HG03469 (cell line): ENCODE data around the gene ZNF500.

Source experiments
- ATAC-seq: cut with Tn5 transposase; IDR thresholded peaks from one replicate; pipeline ENCODE4 v1.9.1; 2021; ENCODE audit warnings: mild to moderate bottlenecking, moderate library complexity, moderate number of reproducible peaks; ENCODE audit not compliant: unreplicated experiment

The ZNF500 gene

DNA sequence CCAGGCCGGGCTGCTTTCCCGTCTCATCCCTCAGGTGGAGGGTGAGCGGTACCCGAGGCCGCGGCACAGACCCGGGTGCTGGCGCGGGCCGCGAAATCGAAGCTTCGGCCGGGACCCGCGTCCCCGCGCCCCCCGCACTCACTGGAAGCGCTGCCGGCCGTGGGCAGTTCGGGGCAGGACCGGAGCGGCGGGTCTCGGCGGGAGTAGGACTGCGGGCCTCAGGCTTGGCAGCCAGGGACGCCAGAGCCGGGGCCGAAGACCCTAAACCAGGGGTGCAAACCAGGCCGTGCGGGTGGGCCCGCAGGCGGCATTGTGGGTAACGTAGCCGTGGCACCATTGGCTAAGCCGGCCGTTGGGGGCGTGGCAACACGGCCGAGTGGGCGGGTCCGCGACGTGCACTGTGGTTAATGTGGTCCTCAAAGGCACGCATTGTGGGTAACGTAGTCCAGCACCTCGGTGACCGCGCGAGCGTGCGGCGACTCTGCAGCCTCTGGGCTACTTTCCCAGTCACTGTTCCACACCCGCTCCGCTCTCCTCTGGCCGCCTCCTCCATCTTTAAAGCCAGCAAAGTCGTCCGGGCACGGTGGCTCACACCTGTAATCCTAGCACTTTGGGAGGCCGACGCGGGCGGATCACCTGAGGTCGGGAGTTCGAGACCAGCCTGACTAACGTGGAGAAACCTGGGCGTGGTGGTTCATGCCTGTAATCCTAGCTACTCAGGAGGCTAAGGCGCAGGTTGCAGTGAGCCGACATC, at the start of gene ZNF500:
ZNF500 (minus strand) TSS at position 288 of the 754 bp plus-strand sequence. CDS start 1,184 bp downstream, outside the sequence.
- ATAC-seq, result peak; percentile 77

DNA sequence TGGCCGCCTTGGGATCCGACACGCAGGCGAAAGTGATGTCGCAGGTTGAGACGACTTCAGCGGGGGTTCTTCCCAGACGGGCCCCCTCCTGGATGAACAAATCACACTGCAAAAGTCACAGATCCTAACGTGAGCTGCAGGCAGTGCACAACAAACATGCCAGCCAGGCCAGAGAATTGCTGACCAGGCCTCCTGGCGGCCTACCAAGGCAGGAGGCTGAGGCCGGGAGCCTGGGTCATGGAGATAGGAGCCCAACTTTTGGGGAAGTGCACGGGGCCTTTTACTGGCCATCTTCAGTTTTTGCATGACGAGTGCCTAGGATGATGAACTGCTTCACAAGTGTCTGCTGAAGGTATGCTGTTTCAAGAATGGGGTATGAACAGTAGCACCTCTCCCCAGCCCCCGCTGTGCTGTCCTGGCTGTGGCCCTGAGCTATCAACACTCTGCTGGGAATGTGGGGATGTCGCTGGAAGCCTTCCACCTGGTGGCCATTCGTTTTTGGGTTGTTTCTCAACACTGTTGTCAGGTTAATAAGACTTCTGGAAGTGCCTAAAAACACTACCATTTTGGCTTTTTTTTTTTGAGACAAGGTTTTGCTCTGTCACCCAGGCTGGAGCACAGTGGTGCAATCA, 47.7 kb upstream of the ZNF500 start:
- no peak for ATAC-seq

DNA sequence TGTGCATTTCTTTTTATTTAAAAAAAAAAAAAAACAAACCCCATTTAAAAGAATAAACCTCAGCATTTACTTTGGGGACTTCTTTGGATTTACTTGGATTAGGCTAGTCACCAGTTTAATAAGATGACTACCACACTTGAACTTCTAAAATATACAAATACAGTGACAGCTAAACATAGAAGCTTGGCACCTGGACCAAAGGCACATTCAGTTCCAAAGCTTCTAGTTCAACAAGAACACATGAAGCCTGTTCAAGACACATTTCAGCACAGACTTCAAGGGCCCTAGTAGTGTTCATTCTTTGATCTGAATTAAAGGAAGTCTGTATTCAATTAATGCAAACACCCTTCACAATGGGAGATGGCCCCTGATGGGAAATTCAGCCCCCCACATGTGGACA, 47.1 kb upstream of the ZNF500 start:
- no peak for ATAC-seq

DNA sequence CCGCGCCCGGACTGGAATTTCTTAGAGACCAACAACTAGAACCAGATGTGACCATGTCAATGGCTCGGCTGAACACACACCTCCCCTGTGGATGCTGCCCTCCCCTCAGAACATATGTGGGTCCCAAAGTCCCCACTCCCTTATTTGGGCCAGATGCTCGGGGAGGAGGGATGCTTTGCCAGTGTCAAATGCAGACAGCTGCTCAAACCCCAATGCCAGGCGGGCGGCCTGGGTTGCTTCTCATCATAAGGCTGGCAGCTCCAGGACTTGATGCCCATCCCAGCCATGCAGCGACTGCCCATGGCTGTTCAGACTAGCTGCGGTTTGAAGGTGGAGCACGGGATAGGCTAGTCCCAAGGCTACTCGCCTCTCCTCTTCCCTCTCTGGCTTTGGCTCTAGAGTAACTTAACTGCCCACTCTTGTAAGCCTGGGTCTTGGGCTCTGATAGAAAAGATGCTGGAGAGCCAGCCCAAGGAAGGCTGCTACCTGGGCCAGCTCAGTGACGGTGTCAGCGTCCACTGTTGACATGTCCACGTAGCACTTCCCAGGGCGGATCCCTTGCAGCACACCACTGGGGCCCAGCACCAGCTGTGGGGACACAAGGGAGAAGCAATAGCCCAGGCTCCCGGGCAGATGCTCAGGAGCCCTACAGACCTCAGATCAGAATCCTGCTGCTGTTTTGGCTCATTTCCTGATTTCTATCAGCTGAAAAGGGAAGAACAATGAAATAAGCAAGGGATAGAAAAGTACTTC, 46.5 kb upstream of the ZNF500 start:
- ATAC-seq, result no peak

GRCh38 chr16:4811773-4812172, 44.8 kb upstream of the ZNF500 start:
- ATAC-seq, result no peak

DNA sequence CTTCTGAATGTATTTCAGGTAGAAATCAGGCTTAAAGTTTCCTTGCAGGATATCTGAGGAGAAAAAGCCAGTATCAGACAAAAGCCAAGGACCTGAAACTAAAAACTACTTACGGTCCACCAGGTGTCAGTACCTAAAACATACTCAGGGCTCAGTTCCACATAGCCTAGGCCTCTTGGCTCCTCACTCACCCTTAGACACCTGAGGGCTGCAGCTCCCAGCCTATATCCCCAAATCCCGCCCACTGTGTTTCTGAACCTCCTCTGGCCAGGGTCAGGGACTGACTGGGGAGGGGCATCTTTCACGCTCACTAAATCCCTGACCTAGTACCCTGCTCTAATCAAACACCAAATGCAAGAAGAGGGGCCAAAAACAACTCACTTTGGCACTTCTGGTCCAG, 44.3 kb upstream of the ZNF500 start:
- ATAC-seq, result no peak

- ATAC-seq, result no peak
These were observed 39.3 kb upstream of the ZNF500 start for GRCh38 chr16:4806280-4806679.

GRCh38 chr16:4805231-4805630, 38.3 kb upstream of the ZNF500 start:
- ATAC-seq, result no peak

- ATAC-seq, result no peak
These were observed 37.2 kb upstream of the ZNF500 start for GRCh38 chr16:4803898-4804762.

- ATAC-seq, result no peak
These were observed 36.5 kb upstream of the ZNF500 start for GRCh38 chr16:4803401-4803844.

DNA sequence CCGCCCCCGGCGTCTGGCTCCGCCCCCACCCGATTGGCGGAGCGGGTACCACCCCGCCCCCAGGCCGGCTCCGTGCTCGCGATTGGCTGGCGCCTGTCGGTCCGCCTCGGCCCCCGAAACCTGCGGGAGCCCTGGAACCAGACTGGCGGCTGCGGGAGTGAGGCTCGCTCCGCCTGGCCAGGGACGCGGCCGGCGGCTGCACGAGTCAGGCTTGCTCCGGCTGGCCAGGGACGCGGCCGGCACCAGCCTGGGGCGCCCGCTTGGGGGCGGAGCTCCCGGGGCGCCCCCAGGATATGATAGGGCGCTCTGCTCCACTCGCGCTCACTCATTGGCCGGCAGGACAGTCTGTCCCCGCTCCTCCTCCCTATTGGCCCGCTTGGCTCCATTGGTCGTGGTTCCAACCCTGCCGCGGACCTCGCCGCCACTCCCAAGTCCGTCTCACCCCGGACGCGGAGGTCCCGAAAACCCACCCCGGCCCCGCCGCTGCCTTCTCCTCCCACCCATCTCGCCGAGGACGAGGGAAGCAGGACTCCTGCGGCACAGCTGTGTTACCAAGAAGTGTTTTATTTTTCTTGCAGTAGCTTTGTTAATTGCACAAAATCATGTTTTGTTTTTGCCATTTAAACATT, 35.8 kb upstream of the ZNF500 start:
- peak; percentile 89 for ATAC-seq

DNA sequence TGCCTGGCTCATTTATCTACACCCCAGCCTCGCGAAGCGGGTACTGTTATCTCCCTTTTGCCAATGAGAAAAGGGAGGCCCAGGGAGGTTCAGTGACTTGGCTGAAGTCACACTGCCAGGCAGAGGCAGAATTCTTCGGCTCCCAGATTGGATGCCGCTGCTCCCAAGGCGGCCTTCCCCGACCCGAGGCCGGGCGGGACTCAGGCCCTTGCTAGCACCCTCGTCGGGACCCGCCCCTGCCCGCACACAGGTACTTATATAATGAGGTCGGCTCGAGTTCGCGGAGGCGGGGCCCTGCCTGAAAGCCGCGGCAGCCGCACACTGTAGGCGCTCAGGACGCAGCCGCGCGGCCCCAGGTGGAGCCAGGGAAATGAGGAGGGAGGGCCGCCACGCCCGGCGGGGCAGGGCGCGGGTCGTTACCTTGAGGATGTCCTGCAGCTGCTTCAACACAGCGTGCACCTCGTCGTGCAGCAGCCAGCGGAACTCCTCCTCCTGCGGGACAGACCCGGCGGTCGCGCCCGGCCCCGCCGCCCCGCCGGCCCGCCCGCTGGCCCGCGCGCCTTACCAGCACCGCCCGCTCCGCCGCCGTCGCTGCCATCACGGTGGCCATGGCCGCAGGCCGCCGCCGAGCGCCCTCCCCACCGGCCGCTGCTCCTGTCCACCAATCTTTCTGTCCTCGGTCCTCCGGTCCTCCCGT, 35.1 kb upstream of the ZNF500 start, which contains the start of gene ROGDI:
ROGDI (minus strand) TSS at position 672 of the 697 bp plus-strand sequence; CDS start at position 610, 62 bp downstream.
- ATAC-seq, result peak; percentile 35

- ATAC-seq, result no peak
These were observed 34.3 kb upstream of the ZNF500 start for GRCh38 chr16:4801051-4801961.

DNA sequence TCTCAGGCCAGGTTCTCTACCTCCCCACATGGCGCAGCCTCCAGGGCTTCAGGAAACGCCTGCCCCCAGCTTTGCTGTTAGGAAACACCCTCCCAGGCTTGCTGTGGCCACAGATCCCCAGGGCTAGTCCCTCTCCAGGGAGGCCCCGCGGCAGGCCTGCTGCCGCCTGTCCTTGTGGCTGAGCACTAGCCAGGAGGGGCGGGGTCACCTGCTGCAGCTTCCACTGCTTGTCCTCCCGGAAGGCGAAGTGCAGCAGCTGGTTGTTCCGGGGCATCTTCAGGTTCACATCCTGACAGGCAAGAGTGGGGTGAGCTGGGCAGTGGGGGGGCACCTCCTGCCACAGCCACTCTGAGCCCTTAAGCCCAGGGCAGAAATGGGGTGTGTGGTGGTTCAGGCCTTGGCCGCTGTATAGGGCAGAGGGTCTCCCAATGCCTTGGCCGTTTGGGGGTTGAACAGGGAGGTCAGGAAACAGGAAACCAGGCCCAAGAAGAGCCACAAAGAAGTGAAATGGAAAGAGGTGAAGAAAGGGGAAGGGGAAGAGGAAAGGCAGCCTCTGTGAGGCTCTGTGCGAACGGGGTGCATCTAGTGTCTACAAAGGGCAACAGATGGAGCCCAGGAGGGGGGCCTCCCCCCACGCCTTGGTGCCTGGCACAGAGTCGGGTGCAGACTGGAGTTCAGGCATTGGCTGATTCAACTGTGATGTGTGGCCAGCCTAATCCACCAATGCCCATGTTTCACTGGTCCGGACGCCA, 33.5 kb upstream of the ZNF500 start:
- no peak for ATAC-seq

GRCh38 chr16:4799171-4799855, 32.4 kb upstream of the ZNF500 start:
- no peak for ATAC-seq

DNA sequence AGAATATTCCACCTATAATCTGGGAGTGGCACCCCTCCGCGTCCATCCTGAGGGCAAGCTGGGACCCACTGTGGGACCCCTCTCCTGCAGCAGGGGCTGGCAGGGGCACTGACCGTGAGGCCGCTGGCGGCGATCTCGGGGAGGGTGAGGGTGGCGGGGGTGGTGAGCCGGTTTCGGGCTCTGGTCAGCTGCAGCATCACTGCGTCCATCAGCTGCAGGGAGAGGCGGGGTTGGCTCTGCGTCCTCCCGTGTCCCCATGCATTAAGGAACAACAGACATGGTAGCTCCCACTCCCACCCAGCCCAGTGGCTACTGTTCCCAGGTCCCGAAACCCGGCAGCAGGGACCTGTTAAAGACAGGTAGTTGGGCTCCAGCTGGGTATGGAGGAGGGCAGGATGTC, 31.5 kb upstream of the ZNF500 start:
- ATAC-seq, result no peak

GRCh38 chr16:4797805-4798252, 30.9 kb upstream of the ZNF500 start:
- no peak for ATAC-seq
